ENCODE results near the gene C3orf18.
"Not testable (repeated sequence)": the region's sequence is repeated elsewhere in the genome, so short reads cannot be mapped to it uniquely, and the experiment has no call there.

Gene C3orf18

DNA sequence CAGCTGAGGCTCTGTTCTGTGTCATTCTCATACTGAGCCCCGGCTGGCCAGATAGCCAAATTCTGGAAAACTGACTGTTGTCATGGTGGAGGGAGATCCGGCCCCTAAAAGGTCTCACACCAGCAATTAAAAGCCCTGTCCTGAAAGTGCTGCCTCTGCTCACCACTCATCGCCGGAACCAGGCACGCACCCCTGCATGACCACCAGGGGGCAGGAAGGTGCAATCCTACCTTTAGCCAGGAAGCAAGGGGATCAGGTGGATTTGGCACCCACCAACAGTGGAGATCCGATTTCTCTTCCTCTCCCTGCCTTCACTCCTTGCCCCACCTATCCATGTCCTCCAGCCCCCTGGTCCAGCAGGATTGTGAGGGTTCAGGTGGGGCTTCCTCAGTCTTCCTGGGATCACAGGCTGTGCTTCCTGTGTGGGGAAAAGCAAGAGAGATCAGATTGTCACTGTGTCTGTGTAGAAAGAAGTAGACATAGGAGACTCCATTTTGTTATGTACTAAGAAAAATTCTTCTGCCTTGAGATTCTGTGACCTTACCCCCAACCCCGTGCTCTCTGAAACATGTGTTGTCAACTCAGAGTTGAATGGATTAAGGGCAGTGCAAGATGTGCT lies 48.0 kb downstream of the C3orf18 start:
- DNase-seq = peak; percentile 38 to 68

DNA sequence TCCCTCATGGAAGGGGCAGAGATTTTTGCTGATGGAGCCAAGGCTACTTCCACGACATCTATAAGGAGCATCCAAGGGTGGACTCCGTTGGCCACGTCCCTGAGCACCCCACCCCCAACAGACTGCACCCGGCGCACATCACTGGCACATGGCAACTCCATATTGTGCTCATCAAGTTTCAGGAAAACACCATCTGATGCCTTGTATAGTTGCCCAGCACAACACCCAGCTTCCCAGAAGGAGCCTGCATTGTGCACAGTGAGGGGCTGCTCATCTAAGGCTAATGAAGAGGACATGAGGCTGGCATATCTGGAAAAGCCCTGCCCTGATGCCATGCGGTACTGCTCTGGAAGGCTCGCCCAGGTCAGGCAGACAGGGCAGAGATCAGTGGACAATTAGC lies 49.1 kb downstream of the C3orf18 start:
- no peak for DNase-seq

DNA sequence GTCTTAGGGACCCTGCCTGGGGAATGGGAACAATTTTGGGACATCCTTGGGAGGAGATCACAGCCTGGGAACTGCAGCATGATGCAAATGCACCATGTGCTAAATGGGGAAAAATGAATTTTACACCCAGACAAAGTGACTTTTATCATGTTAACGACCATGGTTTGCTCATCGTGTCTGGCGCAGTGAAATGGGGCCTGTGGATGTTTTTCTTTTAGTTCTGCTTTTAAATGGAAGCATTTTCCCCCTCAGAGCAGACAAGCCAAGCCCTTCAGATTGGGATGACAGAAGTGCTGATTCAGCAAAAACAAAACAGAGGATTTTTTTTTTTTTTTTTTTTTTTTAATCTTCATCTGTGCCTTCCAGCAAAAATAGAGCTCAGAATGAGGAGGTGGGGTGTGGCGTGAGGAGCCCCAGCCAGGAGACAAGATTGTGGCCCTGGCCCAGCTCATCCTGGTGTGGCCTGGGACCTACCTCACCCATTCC lies 49.8 kb downstream of the C3orf18 start:
- no peak for DNase-seq

DNA sequence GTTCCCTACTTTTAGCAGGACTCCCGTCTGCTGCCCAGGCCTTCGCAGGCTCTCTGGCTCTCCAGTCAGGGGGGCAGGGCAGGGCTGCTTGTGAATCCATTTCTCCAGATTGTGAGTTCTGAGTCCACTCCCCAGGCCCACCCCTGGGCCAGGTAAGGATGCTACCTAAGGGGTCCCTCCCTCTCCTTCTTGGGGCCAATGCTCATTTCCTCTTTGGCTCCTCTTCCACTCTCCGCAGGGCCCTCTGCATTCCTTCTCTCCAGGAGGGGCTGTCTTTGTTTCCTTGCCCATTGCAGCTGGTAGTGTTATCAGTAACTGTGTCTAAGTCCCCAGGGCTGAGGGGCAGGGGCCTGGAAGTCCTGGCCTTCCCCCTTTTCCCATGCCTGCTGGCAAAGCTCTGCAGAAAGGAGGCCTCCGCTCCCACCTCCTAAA lies 51.1 kb downstream of the C3orf18 start:
- DNase-seq = no peak

DNA sequence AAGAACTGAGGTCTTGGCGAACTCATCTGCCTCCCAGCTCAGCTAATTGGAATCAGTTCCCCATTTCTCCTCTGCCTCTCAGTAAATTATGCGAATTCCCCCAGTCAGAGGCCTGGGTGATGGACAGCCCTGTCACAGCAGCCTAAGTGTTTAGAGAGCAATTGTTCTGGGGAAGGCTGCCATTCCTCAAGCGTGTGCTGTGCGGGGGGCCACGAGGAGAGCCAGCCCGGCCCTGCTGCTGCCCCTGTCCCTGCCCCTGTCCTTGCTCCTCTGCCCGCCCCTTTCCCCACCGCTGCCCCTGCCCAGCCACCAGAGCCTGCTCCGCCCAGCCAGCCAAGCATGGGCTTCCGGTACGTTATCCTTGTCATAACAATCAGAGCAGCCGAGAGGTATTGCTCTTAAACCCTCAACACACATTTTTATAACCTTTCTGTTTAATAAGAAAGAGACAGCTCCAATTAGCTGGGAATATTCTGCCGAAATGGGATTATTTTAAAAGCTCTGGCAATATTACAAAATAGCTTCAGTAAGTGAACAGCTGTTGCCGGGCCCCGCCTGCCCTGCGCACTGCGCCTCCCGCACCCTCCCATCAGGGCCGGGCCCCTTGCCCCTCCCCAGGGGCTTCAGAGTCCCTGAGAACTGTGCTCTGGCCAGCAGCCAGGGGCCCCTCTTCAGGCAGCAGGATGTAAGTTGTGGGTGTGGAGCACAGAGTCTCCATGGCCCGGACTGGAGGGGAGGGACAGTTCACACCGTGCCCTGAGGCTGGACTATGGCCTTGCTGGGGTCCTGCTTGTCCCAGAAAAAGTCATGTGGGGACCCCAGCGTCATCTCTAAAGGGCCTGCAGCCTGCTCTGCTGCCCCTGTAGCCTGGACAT lies 51.7 kb downstream of the C3orf18 start:
- DNase-seq = peak; percentile 57

DNA sequence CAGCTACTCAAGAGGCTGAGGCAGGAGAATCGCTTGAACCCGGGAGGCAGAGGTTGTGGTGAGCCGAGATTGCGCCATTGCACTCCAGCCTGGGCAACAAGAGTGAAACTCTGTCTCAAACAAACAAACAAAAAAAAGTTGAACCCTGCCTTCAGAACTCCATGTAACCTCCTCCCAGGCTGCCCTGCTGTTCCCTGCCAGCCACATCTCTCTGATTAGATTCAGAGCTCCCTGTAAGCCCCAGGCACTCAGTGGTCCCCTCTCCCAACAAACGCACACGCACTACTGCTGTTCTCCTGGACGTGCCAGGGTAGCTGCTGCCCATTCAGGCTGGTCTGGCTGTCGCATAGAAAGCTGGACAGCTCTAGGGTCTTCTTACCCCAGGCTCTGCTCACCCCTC lies 54.6 kb downstream of the C3orf18 start:
- DNase-seq = not testable (repeated sequence)

DNA sequence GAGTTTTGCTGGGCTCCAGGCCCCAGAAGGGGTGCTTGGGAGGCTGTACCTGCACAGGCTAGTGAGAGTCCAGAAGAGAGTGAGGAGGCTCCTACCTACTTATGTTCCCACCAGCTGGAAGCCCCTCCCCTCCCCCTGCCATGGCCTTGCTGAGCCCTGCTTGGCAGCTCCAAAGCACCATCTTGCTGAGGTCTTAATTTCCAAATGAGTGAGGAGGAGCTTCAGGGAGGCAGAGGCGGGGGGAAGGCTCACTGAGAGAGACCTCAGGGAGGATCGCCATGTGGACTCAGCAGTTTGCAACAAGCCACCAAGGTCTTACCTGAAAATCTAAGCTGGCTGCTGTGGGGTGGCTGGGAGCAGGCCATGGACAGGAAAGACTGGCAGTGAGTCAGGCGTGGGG lies 55.4 kb downstream of the C3orf18 start:
- no peak for DNase-seq

DNA sequence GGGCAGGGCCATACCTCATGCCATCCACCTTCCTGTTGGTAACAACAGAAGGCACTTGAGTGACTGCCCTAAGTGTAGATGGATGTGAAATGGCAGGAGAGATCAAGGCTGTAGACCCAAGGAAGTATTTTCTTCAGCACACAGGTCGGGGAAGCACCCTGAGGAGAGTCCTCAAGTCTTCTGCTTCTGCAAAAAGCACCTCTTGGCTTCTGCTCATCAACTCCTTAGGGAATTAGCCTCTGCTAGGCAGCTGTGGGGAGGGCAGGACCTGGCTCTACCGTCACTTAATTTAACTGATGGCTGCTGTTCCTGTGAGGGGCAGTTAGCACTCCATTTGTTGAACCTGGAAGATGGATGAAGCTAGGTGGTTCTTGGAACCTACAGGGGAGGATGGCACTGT lies 57.2 kb downstream of the C3orf18 start:
- no peak for DNase-seq

DNA sequence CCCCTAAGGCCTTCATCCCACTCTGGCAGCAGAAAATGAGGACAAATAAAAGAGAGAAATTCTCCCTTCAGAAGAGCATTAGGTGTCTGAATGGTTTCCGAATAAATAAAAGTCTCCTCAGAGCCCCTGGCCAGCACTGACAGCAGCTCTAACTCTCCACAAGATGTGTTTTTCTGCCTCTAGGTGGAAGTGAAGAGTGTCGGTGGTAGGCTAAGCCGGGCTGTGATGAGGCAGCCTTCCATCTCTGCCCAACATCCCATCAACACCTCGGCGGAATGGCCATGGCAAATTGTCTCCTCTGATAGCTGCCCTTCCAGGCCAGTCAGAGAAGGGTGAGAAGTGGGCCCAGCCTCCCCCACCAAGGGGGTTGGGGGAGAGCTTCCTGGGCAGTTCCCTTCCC lies 57.8 kb downstream of the C3orf18 start:
- DNase-seq = no peak

DNA sequence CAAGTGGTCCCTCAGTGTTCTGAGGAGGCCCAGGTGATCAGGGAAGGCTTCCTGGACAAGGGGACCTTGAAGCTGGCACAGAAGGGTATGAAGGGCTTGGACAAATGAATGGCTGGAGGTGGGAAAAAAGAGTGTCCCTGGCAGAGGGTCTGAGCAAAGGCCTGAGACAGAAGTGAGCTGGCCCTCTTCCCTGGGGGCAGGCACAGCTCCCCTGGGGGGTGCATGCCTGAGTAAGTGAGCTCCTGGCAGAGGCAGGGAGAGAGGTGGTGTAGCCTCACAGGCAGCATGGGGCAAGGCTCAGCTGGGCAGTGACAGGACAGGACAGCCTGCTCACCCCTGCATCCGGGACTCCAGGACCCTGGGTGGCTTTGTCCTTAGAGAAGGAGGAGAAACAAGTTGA lies 58.7 kb downstream of the C3orf18 start:
- DNase-seq = no peak

All from SHP77 (cell line).